Fibroblast of skin of scalp (primary cell): ENCODE results near the gene C4orf36.

ENCODE experiments used
- DNase-seq: peaks from one replicate; pipeline ENCODE4 v3.0.0-alpha.2; 2013

Gene C4orf36

DNA sequence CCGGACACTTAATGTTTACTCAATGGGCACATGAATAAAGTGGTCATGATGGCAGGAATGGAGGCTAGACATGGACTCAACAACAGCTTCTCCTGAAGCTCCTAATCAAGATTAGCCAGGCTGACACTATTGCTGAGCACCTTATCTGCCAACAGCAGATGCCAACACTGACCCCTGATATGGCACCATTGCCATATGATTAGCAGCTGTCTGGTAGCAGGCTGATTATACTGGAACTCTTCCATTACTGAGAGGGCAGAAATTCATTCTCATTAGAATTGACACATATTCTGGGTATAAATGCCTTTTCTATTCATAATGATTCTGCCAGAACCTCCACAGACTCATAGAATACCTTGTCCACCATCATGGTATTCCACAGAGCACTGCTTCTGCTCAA lies 24.2 kb upstream of the C4orf36 start:
- no peak for DNase-seq

- DNase-seq: no peak
These were observed 18.8 kb upstream of the C4orf36 start for GRCh38 chr4:86910820-86911684.

- DNase-seq: no peak
These were observed 18.1 kb upstream of the C4orf36 start for GRCh38 chr4:86910369-86910768.

GRCh38 chr4:86909546-86910295 lies 17.5 kb upstream of the C4orf36 start:
- no peak for DNase-seq

DNA sequence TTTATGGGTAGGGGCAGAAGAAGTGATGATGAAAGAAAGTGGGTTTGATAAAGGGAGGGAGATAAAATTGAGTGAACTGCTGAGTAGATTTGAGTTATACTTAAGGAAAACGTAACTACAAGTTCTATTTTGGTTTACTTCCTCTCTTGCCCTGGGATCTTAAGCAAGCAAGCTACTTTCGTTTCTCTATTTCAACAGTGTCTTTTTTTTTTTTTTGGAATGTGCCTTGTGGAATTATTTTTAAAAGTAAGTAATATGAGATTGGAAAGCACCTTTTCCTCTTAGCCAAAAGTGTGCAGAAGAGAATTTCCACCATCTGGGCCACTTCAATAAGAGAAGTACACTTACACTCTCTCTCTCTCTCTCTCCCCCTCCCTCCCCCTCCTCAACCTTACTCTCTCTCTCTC lies 16.0 kb upstream of the C4orf36 start:
- peak; percentile 25 for DNase-seq

DNA sequence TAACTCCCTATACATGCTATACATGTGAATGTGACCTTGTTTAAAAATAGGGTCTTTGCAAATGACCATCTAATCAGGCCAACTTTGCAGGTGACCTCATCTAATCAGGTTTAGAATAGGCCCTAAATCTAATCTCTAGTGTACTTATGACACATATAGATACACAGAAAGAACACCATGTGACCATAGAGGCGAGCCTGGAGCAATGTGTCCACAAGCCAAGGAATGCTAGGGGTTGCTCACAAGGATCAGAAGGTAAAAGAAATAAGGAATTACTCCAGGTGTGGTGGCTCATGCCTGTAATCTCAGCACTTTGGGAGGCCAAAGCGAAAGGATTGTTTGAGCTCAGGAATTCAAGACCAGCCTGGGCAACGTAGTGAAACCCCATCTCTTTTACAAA lies 9.6 kb upstream of the C4orf36 start:
- DNase-seq: no peak

- DNase-seq: no peak
These were observed 6.3 kb upstream of the C4orf36 start for GRCh38 chr4:86898562-86898961.

- DNase-seq: no peak
These were observed 4.4 kb upstream of the C4orf36 start for GRCh38 chr4:86896596-86896995.

GRCh38 chr4:86895692-86896488 lies 3.7 kb upstream of the C4orf36 start:
- DNase-seq: peak; percentile 77

GRCh38 chr4:86894455-86894854 lies 2.2 kb upstream of the C4orf36 start:
- peak; percentile 29 for DNase-seq

DNA sequence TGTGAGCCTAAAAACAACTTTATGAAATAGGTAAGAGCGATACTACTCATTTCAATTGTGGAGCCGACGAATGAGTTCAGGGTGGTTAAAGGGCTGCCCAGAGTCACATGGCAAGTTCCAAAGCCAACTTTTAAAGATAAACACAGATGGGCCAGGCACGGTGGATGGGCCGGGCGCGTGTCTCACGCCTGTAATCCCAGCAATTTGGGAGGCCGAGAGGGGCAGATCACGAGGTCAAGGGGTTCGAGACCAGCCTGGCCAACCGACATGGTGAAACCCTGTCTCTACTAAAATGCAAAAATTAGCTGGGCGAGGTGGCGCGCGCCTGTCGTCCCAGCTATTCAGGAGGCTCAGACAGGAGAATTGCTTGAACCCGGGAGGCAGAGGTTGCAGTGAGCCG lies 914 bp upstream of the C4orf36 start:
- DNase-seq: no peak

DNA sequence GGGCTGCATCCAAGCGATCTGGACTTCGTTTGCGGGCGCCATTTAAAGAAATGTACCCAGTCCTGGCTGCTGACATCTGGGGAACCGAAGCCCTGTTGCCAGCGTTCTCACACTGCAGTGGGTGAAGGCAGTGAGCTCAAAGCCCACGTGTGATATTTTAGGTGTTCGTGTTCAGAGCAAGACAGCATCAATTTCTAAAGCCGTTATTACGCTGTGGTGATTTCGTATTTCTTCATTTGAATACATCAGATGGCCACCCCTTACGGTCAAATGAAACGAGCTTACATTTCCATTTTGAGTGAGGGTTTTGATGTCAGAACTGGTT lies 376 bp upstream of the C4orf36 start:
- DNase-seq: no peak

GRCh38 chr4:86890790-86891189 lies 1.4 kb downstream of the C4orf36 start:
- DNase-seq: no peak

GRCh38 chr4:86879641-86880040 lies 12.6 kb downstream of the C4orf36 start:
- DNase-seq: no peak

GRCh38 chr4:86878640-86879039 lies 13.6 kb downstream of the C4orf36 start:
- DNase-seq: no peak

- DNase-seq: peak; percentile 13
These were observed 15.1 kb downstream of the C4orf36 start for GRCh38 chr4:86876894-86877685.

- peak; percentile 55 for DNase-seq
These were observed 16.8 kb downstream of the C4orf36 start for GRCh38 chr4:86875436-86875835.

DNA sequence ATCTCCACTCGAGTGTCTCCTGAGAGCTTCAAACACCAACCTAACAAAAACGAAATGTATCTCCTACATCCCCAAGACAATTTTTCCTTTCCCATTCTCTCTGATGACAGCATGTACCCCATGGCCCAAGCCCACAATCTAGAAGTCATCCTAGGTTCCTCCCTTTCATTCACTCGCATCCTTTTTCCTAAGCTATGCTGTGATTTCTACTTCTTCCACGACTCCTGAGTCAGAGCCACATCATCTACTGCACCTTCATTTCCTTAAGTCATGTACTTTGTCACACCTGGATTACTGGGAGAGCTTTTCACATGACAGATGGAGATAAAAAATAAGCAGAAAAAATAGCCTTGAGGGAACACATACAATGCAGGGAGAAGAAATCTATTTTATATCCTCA lies 20.1 kb downstream of the C4orf36 start:
- no peak for DNase-seq

DNA sequence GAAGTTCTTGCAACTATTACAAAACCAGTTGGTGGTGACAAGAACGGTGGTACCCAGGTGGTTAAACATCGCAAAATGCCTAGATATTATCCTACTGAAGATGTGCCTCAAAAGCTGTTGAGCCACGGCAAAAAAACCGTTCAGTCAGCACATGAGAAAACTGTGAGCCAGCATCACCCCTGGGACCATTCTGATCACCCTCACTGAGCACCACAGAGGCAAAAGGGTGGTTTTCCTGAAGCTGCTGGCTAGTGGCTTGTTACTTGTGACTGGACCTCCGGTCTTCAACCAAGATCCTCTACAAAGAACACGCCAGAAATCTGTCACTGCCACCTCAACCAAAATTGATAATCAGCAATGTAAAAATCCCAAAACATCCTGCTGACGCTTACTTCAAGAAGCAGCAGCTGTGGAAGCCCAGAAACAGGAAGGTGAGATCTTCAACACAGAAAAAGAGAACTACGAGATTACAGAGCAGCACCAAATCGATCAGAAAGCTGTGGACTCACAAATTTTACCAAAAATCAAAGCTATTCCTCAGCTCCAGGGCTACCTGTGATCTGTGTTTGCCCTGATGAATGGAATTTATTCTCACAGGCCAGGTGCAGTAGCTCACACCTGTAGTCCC lies 21.7 kb downstream of the C4orf36 start:
- no peak for DNase-seq

- DNase-seq: no peak
These were observed 34.7 kb downstream of the C4orf36 start for GRCh38 chr4:86857341-86858052.

- peak; percentile 8 for DNase-seq
These were observed 35.3 kb downstream of the C4orf36 start for GRCh38 chr4:86856896-86857295.
